PC-9 (cell line): Measurements from ENCODE around the gene TPK1. TPM values are rescaled to one million over a fixed set of nuclear protein-coding genes. Genes with fewer than 3 reads are reported as not detected.

Experiments used
- BruUV-seq: library from RNA; stranded (reverse); fragments of 400-500 nt; replicated peaks from 2 replicates; lab custom pipeline; 2021; lab: Mats Ljungman, UMichigan
- CTCF ChIA-PET: fragments of 300-600 bp; sonication (Branson Sonifier 250); formaldehyde crosslinking; loops from one replicate; lab custom pipeline; 2022; ENCODE audit warnings: antibody characterized with exemption; lab: Charles Lee
- POLR2A ChIA-PET: fragments of 300-600 bp; sonication (Branson Sonifier 250); formaldehyde crosslinking; loops from one replicate; lab custom pipeline; 2022; ENCODE audit warnings: antibody characterized with exemption; ENCODE audit not compliant: unreplicated experiment; lab: Charles Lee
- DNase-seq, 2 experiments: peaks; one replicate each; pipeline versions ENCODE4 v3.0.0 to v3.0.0-alpha.2; 2015 to 2022; ENCODE audit warnings: mixed read lengths in 1 of 2
- H2AFZ ChIP-seq: fragments of 200-600 bp; sonication (generic); 2 replicates; pipeline ENCODE4 v1.8.1; 2017; ENCODE audit warnings: antibody characterized with exemption
- H3F3A ChIP-seq: fragments of 200-600 bp; sonication (generic); 2 replicates; pipeline ENCODE4 v1.8.1; 2017; ENCODE audit warnings: antibody characterized with exemption, mild to moderate bottlenecking, low read depth; ENCODE audit not compliant: insufficient read depth
- H3K27ac ChIP-seq: fragments of 200-600 bp; sonication (generic); 2 replicates; pipeline ENCODE4 v1.6.1; 2016; ENCODE audit warnings: mixed run types
- H3K27me3 ChIP-seq: fragments of 200-600 bp; sonication (generic); 2 replicates; pipeline ENCODE4 v1.6.1; 2016; ENCODE audit warnings: low read depth, mixed run types; ENCODE audit not compliant: insufficient read depth
- H3K36me3 ChIP-seq: fragments of 200-600 bp; sonication (generic); 2 replicates; pipeline ENCODE4 v1.6.1; 2016; ENCODE audit warnings: low read depth, mixed run types
- H3K4me1 ChIP-seq: fragments of 200-600 bp; sonication (generic); replicated peaks from 2 replicates; pipeline ENCODE4 v1.6.1; 2016; ENCODE audit warnings: mixed run types; ENCODE audit not compliant: insufficient read depth
- H3K4me2 ChIP-seq: fragments of 200-600 bp; sonication (generic); 2 replicates; pipeline ENCODE4 v1.6.1; 2017; ENCODE audit warnings: mixed run types
- H3K4me3 ChIP-seq: fragments of 200-600 bp; sonication (generic); 2 replicates; pipeline ENCODE4 v1.6.1; 2016; ENCODE audit warnings: mixed run types
- H3K79me2 ChIP-seq: fragments of 200-600 bp; sonication (generic); 2 replicates; pipeline ENCODE4 v1.6.1; 2017; ENCODE audit warnings: low read depth, mixed run types
- H3K9me2 ChIP-seq: fragments of 200-600 bp; sonication (generic); 2 replicates; pipeline ENCODE4 v1.8.1; 2017; ENCODE audit warnings: mild to moderate bottlenecking; ENCODE audit not compliant: insufficient read depth
- H3K9me3 ChIP-seq: fragments of 200-600 bp; sonication (generic); 2 replicates; pipeline ENCODE4 v1.8.1; 2016; ENCODE audit warnings: low read depth; ENCODE audit not compliant: insufficient read depth
- H4K20me1 ChIP-seq: fragments of 200-600 bp; sonication (generic); 2 replicates; pipeline ENCODE4 v1.8.1; 2017; ENCODE audit not compliant: insufficient read depth
- CTCF ChIP-seq: fragments of 200-600 bp; sonication (generic); conservative IDR thresholded peaks from 2 replicates; pipeline ENCODE4 v1.6.1; 2017; ENCODE audit warnings: mixed run types, antibody characterized with exemption, mild to moderate bottlenecking, moderate library complexity
- EZH2 ChIP-seq: fragments of 200-600 bp; sonication (generic); IDR thresholded peaks from 2 replicates; pipeline ENCODE4 v1.8.0; 2017; ENCODE audit warnings: antibody characterized with exemption, low read depth
- intact Hi-C: fragments of 100-400 bp; cut with micrococcal nuclease; formaldehyde crosslinking; loops from one replicate; pipeline ENCODE4 v1.10.0; 2022; ENCODE audit not compliant: unreplicated experiment
- total RNA-seq: library from RNA; stranded (reverse); gene quantifications from 2 replicates; pipeline ENCODE4 v1.2.3, GENCODE V29; 2021

TPK1 gene
- total RNA-seq, 1 experiment from 2014 or later = 0.90 TPM

- POLR2A ChIA-PET = interaction anchor here (0.6 kb wide), 1 partner anchor 290 kb away, joined by 5 read pairs; no protein-coding TSS in a partner anchor
- Histone ChIP-seq H3K79me2 (no peaks in the 10 kb centered on the region), H3K9me3 (no peaks in the 10 kb centered on the region), H3K36me3 (no peaks in the 10 kb centered on the region), H2AFZ (no peak overlapping the region), H3K4me2 (no peak overlapping the region), H3K27me3 (no peaks in the 10 kb centered on the region), H3K4me1 (no peaks in the 10 kb centered on the region), H3K4me3 (no peak overlapping the region), H4K20me1 (no peaks in the 10 kb centered on the region), H3F3A (no peaks in the 10 kb centered on the region), H3K9me2 (no peaks in the 10 kb centered on the region), H3K27ac (no peak overlapping the region)
- CTCF ChIA-PET = no interaction called here
- TF ChIP-seq EZH2 = no peak
- TF ChIP-seq CTCF = no peak
- no peak for DNase-seq
- intact Hi-C loops = no loop called here
- BruUV-seq = no TSS peak
Observed at GRCh38 chr7:144768633-144769032, 67.2 kb downstream of the TPK1 start.

- Histone ChIP-seq H3F3A (no peaks in the 10 kb centered on the region), H3K36me3 (no peaks in the 10 kb centered on the region), H3K9me3 (no peaks in the 10 kb centered on the region), H3K4me2 (no peak overlapping the region), H3K4me1 (no peaks in the 10 kb centered on the region), H2AFZ (no peak overlapping the region), H3K9me2 (no peaks in the 10 kb centered on the region), H3K27ac (no peak overlapping the region), H3K27me3 (no peaks in the 10 kb centered on the region), H3K4me3 (no peak overlapping the region), H3K79me2 (no peaks in the 10 kb centered on the region), H4K20me1 (no peaks in the 10 kb centered on the region)
- ChIA-PET POLR2A (no interaction called here), CTCF (no interaction called here)
- BruUV-seq = no TSS peak
- no peak for TF ChIP-seq EZH2
- no peak for DNase-seq
- intact Hi-C loops = no loop called here
Observed at GRCh38 chr7:144763291-144763690, 72.6 kb downstream of the TPK1 start.

GRCh38 chr7:144762853-144763252 is 73.0 kb downstream of the TPK1 start:
- Histone ChIP-seq H3K9me2 (no peaks in the 10 kb centered on the region), H3K4me1 (no peaks in the 10 kb centered on the region), H2AFZ (no peak overlapping the region), H3K27ac (no peak overlapping the region), H3K4me3 (no peak overlapping the region), H3K36me3 (no peaks in the 10 kb centered on the region), H3K9me3 (no peaks in the 10 kb centered on the region), H3K27me3 (no peaks in the 10 kb centered on the region), H4K20me1 (no peaks in the 10 kb centered on the region), H3K79me2 (no peaks in the 10 kb centered on the region), H3K4me2 (no peak overlapping the region), H3F3A (no peaks in the 10 kb centered on the region)
- no TSS peak for BruUV-seq
- TF ChIP-seq CTCF (no peak), EZH2 (no peak)
- CTCF ChIA-PET = no interaction called here
- POLR2A ChIA-PET = no interaction called here
- DNase-seq = no peak
- intact Hi-C loops = no loop called here

- no peak for DNase-seq
- H3F3A ChIP-seq = no peaks in the 10 kb centered on the region
- no peaks in the 10 kb centered on the region for H3K36me3 ChIP-seq
- no peaks in the 10 kb centered on the region for H3K9me2 ChIP-seq
- no peak for TF ChIP-seq EZH2
- TF ChIP-seq CTCF = no peak
- H3K4me2 ChIP-seq = no peak overlapping the region
- no peak overlapping the region for H3K27ac ChIP-seq
- no peaks in the 10 kb centered on the region for H3K9me3 ChIP-seq
- POLR2A ChIA-PET = no interaction called here
- no TSS peak for BruUV-seq
- no peaks in the 10 kb centered on the region for H3K79me2 ChIP-seq
- H3K27me3 ChIP-seq = no peaks in the 10 kb centered on the region
- CTCF ChIA-PET = no interaction called here
- H4K20me1 ChIP-seq = no peaks in the 10 kb centered on the region
- H3K4me1 ChIP-seq = no peaks in the 10 kb centered on the region
- intact Hi-C loops = no loop called here
- H2AFZ ChIP-seq = no peak overlapping the region
- no peak overlapping the region for H3K4me3 ChIP-seq
Observed at GRCh38 chr7:144761493-144761892, 74.4 kb downstream of the TPK1 start.
